Testis (tissue), 2 donors: ENCODE data around the gene CASP2.

ENCODE experiments used
- CTCF ChIP-seq, 3 experiments: fragments of 450-650 bp in 2 of 3; fragments of 200-600 bp in 1 of 3; sonication (generic) in 1 of 3; IDR thresholded peaks; one replicate each; pipeline ENCODE4 v1.5.1; 2016 to 2019; ENCODE audit warnings: antibody characterized with exemption in 3 of 3, mild to moderate bottlenecking in 2 of 3, moderate library complexity in 1 of 3
- POLR2A ChIP-seq: fragments of 450-650 bp; IDR thresholded peaks from one replicate; pipeline ENCODE4 v1.6.1; 2017; ENCODE audit warnings: antibody characterized with exemption, mild to moderate bottlenecking, moderate library complexity

- TF ChIP-seq CTCF (IDR thresholded peaks at IDR 0.05) (no peak), POLR2A (no peak)
These were observed 39.3 kb upstream of the CASP2 start for GRCh38 chr7:143248761-143249354.
